HCT116 (cell line): ENCODE data around the gene SELENOW.

Experiments
- EZH2 ChIP-seq: fragments of 200-600 bp; sonication (generic); IDR thresholded peaks from 2 replicates; pipeline ENCODE4 v1.6.1; 2017; ENCODE audit warnings: antibody characterized with exemption, mixed run types
- EZH2phosphoT487 ChIP-seq: fragments of 200-600 bp; IDR thresholded peaks from 2 replicates; pipeline ENCODE4 v1.6.1; 2018; ENCODE audit warnings: antibody characterized with exemption, borderline replicate concordance

DNA sequence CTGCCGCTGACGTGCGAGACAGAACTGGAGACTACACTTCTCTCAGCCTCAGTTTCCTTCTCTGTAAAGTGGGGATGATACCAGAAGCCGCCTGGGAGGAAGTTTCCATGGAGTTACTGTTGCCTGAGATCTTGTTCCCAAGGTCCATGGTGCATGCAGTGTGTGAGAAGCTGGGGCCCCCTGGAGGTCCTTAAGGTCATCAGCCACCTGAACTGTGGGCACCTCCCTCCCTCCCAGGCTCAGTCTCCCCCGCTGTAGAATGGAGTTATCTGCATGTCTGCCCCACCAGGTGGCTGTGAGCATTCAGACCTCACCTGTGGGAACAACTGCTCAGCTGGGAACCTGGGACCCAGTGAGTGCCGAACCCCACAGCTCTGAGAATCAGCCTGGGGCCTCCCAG, 45.9 kb downstream of the SELENOW start:
- TF ChIP-seq EZH2phosphoT487 = no peak
- TF ChIP-seq EZH2 = no peak
